OCI-M2 (cell line): ENCODE results near the gene KLK2.
A peak's percentile ranks its signal among the peaks of the same experiment; 100 is the strongest.

ENCODE experiments used
- DNase-seq: peaks from one replicate; lab custom pipeline; 2025; ENCODE audit not compliant: unreplicated experiment; lab: John Stamatoyannopoulos, UW

The KLK2 gene

GRCh38 chr19:50921426-50922316, 48.4 kb downstream of the KLK2 start:
- DNase-seq, result no peak

- DNase-seq, result peak; percentile 22
These were observed 49.1 kb downstream of the KLK2 start for GRCh38 chr19:50922317-50922853.

GRCh38 chr19:50924586-50924985, 51.3 kb downstream of the KLK2 start:
- DNase-seq, result no peak

- DNase-seq, result no peak
These were observed 52.5 kb downstream of the KLK2 start for GRCh38 chr19:50925734-50926133.

- no peak for DNase-seq
These were observed 52.9 kb downstream of the KLK2 start for GRCh38 chr19:50926144-50926543.

- no peak for DNase-seq
These were observed 55.6 kb downstream of the KLK2 start for GRCh38 chr19:50928831-50929230.
